Right ventricle myocardium inferior (tissue), 1 donor: ENCODE measurements around the gene STK4. TPM values are rescaled to one million over a fixed set of nuclear protein-coding genes. Genes with fewer than 3 reads are reported as not detected.

Experiments
- ATAC-seq: fragments of 200-7000 bp; cut with Tn5 transposase; one replicate; pipeline ENCODE4 v1.9.1; 2020; ENCODE audit warnings: mild to moderate bottlenecking, moderate library complexity
- DNase-seq: peaks from one replicate; pipeline ENCODE4 v3.0.0; 2021; ENCODE audit errors: missing footprints
- intact Hi-C: fragments of 100-400 bp; cut with DNase I; formaldehyde crosslinking; loops from one replicate; pipeline ENCODE4 v1.11.0; 2022
- total RNA-seq: library from RNA; stranded (reverse); fragmentation: NEBNext Ultra II Directional; extraction: Animal tissue kit (Norgen Biotek cat#: 25700); gene quantifications from one replicate; pipeline ENCODE4 v1.2.1, GENCODE V29; 2021
- donor health status: DM: no; HTN: yes; CAD: no; lungs with severe emphysema.

STK4 gene
- total RNA-seq, 1 donor from 2014 or later = 10.3 TPM

- intact Hi-C loops = no loop called here
- no peak for ATAC-seq
These were observed 17.8 kb upstream of the STK4 start for GRCh38 chr20:44948513-44948912.

GRCh38 chr20:44950368-44950767, 15.9 kb upstream of the STK4 start:
- no peak for DNase-seq
- intact Hi-C loops = no loop called here
- no peak for ATAC-seq

More at GRCh38 chr20:44948513-44948912, 17.8 kb upstream of the STK4 start:
- DNase-seq = no peak

GRCh38 chr20:44952731-44953130, 13.6 kb upstream of the STK4 start:
- ATAC-seq (no peak), DNase-seq (no peak)
- intact Hi-C loops = no loop called here

GRCh38 chr20:44954211-44954610, 12.1 kb upstream of the STK4 start:
- intact Hi-C loops = no loop called here
- ATAC-seq (no peak), DNase-seq (no peak)

GRCh38 chr20:44955270-44955669, 11.0 kb upstream of the STK4 start:
- DNase-seq (no peak), ATAC-seq (no peak)
- intact Hi-C loops = no loop called here

- no peak for ATAC-seq
- DNase-seq = no peak
- intact Hi-C loops = no loop called here
These were observed 9.9 kb upstream of the STK4 start for GRCh38 chr20:44956410-44956809.

- ATAC-seq (no peak), DNase-seq (no peak)
- intact Hi-C loops = no loop called here
These were observed 8.0 kb upstream of the STK4 start for GRCh38 chr20:44958276-44958675.

GRCh38 chr20:44959082-44959637, 7.2 kb upstream of the STK4 start:
- intact Hi-C loops = no loop called here
- no peak for ATAC-seq

GRCh38 chr20:44959638-44960102, 6.6 kb upstream of the STK4 start:
- intact Hi-C loops = loop anchor here (5.0 kb wide), 1 partner anchor 72 kb away; the partner anchor contains the start of gene YWHAB
- DNase-seq = no peak
- ATAC-seq = peak; percentile 17

More at GRCh38 chr20:44959082-44959637, 7.2 kb upstream of the STK4 start:
- no peak for DNase-seq

- peak; percentile 98 for ATAC-seq
- intact Hi-C loops = loop anchor here (5.0 kb wide), 1 partner anchor 73 kb away; the partner anchor contains the start of gene YWHAB
- peak; percentile 99 for DNase-seq
These were observed 6.0 kb upstream of the STK4 start, which contains the start of gene TOMM34 for GRCh38 chr20:44960103-44960852. TOMM34 (minus strand) TSS chr20:44960397; CDS start chr20:44960333, 64 bp downstream.

GRCh38 chr20:44961011-44961869, 5.1 kb upstream of the STK4 start:
- ATAC-seq = no peak
- intact Hi-C loops = loop anchor here (5.0 kb wide), 1 partner anchor 74 kb away; the partner anchor contains the start of gene YWHAB
- no peak for DNase-seq

- ATAC-seq = no peak
- intact Hi-C loops = loop anchor here (5.0 kb wide), 1 partner anchor 75 kb away; the partner anchor contains the start of gene YWHAB
- no peak for DNase-seq
These were observed 4.4 kb upstream of the STK4 start for GRCh38 chr20:44961870-44962267.

- ATAC-seq = no peak
- no peak for DNase-seq
- intact Hi-C loops = loop anchor here (5.0 kb wide), 1 partner anchor 75 kb away; the partner anchor contains the start of gene YWHAB
These were observed 3.8 kb upstream of the STK4 start for GRCh38 chr20:44962483-44962882.

- DNase-seq = no peak
- intact Hi-C loops = loop anchor here (5.0 kb wide), 1 partner anchor 76 kb away; the partner anchor contains the start of gene YWHAB
- no peak for ATAC-seq
These were observed 2.7 kb upstream of the STK4 start for GRCh38 chr20:44963325-44964215.

- ATAC-seq (no peak), DNase-seq (no peak)
- intact Hi-C loops = no loop called here
These were observed 672 bp upstream of the STK4 start for GRCh38 chr20:44965651-44966029.

GRCh38 chr20:44967207-44967807, 995 bp downstream of the STK4 start:
- intact Hi-C loops = no loop called here

GRCh38 chr20:44969300-44969894, 3.1 kb downstream of the STK4 start:
- intact Hi-C loops = no loop called here
- no peak for DNase-seq
- ATAC-seq = no peak

More at GRCh38 chr20:44967207-44967807, 995 bp downstream of the STK4 start:
- DNase-seq = no peak
- ATAC-seq = no peak
